ENCODE data around the gene CTCF.

The CTCF gene

DNA sequence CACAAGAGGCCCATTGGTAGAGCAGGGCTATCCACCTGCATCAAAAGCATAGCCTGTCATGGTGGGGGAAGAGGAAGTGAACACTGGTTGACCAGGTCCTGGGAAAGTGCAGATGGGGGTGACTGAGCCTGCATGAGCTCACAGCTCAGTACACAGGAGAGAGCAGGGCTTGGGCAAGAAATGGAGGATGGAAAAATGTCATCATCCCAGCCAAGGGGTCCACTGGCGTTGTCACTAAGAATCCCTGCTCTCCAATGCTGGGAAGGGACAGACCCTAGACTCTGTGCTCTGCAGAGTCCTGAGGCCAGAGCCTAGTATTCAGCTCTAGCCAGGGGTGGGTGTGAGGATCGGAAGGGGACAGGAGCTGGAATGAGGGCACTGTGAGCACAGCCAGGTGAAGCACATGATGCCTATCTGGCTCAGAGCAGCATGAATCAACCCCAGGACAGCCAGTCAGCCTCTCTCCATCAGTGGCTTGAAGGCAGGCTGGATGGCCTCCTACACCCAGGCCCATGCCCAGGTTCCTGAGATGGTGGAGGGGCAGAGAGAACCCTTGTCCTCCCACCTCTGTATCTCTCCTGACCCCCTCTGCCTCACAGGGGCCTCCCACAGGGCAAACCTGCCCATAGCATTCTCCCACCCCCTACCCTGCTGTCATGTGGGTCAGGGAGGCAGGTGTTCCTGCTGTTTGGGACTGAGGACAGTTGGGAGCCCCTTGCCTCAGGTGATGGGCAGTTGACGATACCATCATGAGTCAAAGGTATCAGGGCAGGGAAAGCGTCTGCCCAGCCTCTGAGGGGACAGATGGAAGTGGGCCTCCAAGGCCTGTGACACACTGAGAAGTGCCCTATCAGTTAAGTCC lies 13.8 kb upstream of the CTCF start:
- DNase-seq (ENCODE audit: low read depth in 2 of 2, low spot score in 1 of 2), result no peak

DNA sequence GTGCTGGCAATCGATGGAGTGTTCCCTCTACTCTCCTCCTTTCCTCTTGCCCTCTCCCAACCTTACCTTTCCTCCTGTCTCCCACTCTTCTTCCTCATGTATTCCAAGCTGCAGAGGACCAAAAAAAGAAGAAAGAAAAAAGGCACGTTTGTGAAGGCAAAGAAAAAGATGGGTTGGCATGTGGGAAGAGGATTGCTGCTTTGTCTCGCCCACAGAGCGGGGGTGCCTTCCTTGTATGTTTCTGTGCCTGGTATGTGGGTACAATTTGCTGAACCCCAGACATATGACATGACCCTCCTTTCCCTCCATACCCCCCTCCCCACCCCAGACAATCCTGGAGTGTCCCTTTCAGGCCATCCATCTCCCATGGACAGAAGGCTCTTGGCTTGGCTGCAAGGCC lies 13.1 kb upstream of the CTCF start:
- DNase-seq (ENCODE audit: low read depth in 2 of 2, low spot score in 1 of 2), result no peak

DNA sequence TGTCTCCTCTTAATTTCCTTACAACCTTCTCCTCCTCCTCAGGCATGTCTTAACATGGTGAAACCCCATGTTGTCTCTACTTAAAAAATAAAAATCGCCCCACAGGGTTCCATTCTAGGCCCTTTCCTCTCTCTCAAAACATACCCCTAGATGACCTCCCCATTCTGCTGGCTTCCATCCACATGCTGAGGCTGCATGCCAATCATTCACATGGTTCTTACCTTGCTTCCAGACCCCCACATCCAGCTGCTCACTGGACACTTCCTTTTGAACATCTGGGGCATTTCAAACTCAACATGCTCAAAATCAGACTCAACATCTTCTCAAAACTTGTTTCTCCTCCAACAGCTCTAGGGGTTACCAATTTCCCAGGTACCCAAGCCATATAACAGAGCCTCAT lies 12.4 kb upstream of the CTCF start:
- DNase-seq (ENCODE audit: low read depth in 2 of 2, low spot score in 1 of 2), result no peak

DNA sequence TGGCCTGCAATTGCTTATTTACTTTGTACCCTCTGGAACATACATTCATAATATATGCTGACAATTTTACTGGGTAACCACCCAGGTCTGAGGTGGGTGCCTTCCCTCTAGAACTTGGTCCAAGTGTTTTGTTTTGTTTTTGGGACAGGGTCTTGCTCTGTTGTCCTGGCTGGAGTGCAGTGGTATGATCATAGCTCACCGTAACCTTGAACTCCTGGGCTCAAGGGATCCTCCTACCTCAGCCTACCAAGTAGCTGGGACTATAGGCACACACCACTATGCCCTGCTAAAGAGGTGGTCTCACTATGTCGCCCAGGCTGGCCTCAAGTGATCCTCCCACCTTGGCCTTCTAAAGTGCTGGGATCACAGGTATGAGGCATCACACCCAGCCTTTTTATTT lies 11.2 kb upstream of the CTCF start:
- DNase-seq (ENCODE audit: low read depth in 2 of 2, low spot score in 1 of 2), result no peak

DNA sequence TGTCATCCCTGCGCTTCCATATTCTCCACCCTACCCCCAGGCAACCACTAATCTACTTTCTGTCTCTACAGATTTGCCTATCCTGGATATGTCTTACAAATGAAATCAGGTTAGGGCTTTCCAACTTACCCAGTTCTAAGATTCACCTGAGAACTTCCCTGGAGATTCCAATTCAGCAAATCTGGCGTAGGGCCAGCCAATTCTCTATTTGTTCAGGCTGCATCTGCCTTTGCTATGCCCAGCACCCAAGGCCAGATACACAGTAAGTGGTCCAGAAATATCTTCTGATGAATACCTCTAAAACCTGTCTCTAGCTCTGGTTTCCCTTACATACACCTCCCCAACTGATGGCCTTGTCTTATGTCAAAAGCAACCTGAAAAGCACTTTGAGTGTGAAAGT lies 10.4 kb upstream of the CTCF start:
- DNase-seq (ENCODE audit: low read depth in 2 of 2, low spot score in 1 of 2), result no peak

DNA sequence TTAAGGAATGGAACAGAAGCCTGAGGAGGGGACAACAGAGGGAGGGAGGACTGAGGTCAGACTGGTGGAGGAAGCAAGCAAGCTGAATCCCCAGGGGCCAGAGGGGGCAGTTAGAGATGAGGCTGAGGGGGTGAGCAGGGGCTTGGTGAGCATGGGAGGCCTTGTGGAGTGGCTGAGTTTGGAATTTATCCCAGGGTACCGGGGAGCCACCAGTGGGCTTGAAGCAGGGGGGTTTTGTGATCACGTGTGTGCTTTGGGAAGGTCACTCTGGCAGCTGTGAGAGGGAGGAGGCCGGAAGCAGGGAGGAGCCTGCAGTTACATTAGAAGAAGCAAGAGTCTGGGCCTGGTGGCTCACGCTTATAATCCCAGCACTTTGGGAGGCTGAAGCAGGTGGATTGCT lies 9.8 kb upstream of the CTCF start:
- DNase-seq (ENCODE audit: low read depth in 2 of 2, low spot score in 1 of 2), result no peak

DNA sequence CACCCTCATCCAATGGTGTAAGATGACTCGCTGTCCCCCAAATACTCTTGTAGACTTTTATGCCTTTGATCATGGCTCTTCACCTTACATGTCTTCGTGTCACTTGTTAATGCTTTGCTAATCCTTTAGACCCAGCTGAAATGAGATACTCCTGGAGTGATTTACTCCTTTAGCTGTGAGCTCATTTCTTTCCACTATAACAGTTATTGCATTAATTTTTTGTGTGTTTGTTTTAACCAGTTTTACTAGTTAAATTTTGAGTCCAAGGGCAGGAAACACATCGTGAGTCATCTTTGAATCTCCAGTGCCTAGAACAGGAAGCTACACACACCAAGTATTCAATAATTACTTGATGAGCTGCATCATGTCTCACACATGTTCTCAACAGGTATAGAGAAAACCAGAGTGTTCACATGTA lies 6.5 kb upstream of the CTCF start:
- no peak for DNase-seq (ENCODE audit: low read depth in 2 of 2, low spot score in 1 of 2)

DNA sequence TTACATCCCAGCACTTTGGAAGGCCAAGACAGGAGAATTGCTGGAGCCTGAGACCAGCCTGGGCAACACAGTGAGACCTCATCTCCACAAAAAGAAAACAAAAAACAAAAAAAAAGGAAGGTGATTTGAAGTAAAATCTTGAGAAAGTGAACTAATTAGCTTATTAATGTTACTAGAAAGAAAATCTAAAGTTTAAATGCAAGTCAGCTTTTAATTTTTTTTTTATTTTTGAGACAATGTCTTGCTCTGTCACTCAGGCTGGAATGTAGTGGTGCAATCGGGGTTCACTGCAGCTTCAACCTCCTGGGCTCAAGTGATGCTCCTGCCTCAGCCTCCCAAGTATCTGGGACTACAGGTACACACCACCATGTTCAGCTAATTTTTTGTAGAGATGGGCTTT lies 3.5 kb upstream of the CTCF start:
- no peak for DNase-seq (ENCODE audit: low read depth in 2 of 2, low spot score in 1 of 2)

DNA sequence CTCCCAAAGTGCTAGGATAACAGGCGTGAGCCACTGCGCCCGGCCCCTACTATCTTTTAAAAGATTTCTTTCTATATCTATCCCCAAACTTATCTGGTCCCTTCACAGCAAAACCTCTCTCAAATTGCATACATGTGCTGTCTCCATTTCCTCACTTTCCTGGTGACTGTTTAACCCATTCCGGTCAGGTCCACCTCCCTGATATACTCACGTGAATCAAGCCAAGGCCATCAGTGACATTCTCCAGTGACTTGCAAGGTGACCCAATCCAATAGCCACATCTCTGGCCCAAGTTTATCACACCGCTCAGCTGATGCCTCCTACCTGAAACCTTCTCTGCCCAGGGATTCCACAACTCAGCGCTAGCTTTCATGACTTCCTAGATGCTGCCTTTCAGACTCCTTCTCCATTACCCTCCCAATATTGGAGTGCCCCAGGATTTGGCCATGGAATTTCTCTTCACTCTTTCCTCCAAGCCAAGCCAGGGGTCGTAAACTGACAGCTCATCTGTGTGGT lies 1.4 kb upstream of the CTCF start:
- no peak for DNase-seq (ENCODE audit: low read depth in 2 of 2, low spot score in 1 of 2)

DNA sequence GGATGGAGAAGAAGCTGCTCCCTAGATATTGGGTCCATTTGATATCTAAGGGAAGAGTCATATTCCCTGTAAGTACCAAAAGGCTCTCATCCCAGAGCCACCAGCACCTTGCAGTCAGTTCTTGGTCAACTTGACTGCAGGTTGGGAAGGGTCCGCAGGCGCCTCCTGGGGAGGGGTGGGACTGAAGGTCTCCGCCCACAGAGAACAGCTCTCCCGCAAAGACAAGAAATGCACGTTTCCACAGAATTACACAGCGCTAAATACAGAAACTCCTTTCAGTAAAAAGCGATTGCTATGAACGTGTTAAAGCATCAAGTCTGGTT lies 864 bp upstream of the CTCF start:
- no peak for DNase-seq (ENCODE audit: low read depth in 2 of 2, low spot score in 1 of 2)

DNA sequence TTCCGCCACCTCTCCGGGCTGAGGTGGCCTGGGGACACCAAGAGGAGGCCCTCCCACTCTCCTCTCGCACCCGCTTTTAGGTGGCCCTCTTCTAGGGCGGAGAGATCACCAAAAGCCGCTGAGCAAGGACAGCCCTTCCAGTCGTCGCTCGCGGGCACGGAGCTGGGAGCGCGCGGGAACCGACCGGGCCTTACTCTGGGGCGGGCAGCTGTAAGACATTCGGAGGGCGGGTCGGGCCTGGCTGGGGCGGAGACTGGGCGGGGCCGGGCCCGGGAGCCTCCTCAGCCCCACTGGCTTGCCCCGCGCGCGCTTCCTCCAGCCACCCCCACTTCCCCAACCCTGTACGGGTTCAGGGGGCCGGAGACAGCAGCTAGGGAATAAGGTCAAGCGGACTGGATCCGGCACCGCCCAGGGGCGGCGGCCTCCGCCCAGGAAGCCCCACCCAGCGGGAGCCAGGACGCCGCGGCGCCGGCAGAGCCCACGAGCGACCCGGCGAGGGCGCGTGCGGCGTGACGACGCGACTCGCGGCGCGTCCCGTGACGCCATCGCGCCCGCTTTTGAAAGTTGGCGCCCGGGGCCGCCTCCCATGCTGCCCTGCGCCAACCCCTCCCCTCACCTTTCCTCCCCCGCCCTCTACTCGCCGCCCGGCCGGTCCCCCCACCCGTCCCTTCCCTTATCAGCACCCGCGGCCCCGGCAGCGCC lies 351 bp upstream of the CTCF start:
- DNase-seq (ENCODE audit: low read depth in 2 of 2, low spot score in 1 of 2), result peak; percentile 85 to 93

DNA sequence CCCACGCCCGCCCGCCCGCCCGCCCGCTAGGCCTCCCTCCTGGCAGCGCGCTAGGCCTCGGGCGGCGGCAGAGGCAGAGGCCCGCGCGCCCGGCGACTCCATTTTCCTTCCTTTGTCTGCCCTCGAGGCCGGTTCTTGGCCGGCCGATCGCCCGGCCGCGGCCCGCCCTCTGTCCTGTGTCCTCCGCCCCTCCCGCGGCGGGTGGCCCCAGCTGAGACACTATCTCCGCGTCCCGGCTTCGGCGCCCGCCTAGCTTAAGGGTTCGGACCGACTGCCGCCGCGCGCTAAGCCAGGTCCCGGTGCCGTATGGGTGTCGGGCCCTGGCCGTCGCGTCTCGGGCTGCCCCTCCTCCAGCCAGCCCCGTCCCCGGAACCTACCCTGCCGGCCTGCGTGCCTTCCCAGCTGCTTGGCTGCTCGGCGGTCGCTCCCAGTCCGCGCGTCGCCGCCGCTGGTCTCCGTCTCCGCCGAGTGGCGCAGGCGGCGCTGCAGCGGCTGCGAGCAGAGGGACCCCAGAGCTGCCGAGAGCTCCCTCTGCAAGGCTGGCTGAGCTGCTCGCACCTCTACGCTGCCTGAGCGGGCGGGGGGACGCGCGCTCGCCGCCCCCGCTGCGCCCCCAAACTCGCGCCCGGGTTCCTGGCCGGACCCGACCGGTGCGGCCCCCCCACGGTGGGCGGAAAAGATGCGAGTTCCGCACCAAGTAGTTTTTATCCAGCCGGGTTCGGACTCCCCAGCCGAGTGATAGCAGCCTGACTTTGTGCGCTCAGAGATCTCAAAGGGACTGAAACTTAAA lies 787 bp downstream of the CTCF start:
- DNase-seq (ENCODE audit: low read depth in 2 of 2, low spot score in 1 of 2), result peak; percentile 33 to 36

DNA sequence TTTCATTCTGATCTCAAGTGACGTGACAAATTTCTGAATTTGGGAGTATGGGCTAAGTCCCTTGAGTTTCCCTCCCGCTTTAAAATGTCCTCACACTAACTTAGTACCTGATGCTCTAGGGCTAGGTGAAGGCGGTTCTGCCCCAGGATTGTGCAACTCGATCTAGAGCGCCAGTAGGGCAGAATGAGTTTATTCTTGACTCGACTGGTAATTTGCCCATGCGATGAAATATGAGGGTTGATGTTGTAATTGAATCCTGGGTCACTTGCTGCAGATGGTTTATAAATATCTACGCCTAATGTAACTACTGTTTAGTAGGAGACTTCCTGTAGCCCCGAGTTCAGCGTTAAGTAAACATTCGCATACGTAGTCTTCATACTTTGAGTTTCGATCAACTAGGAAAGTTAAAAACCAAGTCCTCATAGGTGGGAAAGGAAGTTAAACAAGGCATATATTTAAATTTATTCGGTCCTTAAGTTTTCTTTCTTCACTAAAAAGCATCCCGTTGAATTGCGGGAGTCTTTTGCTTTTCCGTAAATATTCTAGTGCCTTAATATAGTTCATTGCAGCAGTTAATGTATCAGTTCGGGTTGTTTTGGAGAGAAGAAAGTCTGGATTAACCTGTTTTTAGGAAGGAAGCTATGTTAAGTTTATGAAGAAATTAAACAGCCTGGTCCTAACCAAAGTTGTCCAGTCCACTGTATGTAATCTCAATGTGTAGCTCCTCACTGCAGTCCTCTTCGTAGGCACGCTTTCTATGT lies 1.6 kb downstream of the CTCF start:
- DNase-seq (ENCODE audit: low read depth in 2 of 2, low spot score in 1 of 2), result no peak

DNA sequence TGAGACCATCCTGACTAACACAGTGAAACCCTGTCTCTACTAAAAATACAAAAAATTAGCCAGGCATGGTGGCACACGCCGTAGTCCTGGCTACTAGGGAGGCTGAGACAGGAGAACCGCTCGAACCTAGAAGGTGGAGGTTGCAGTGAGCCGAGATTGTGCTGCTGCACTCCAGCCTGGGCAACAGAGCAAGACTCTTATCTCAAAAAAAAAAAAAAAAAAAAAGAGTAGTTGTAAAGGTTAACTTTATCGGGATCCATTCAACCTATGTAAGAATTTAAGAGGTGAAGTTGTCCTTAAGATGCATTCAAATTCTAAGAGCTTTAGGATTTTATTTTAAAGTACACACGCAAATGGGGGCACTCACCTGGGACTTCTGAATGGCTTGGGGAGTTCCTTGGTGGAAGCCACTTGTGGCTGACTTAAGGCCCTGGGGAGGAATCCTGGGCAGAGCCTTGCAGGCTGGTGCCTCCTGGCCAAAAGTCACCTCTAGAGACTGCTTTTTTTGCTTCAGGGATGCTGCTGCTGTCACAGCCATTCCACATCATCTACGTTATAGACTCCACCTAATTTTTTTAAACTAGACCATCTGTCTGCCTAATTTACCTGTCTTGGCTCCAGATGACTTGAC lies 3.3 kb downstream of the CTCF start:
- DNase-seq (ENCODE audit: low read depth in 2 of 2, low spot score in 1 of 2), result no peak

DNA sequence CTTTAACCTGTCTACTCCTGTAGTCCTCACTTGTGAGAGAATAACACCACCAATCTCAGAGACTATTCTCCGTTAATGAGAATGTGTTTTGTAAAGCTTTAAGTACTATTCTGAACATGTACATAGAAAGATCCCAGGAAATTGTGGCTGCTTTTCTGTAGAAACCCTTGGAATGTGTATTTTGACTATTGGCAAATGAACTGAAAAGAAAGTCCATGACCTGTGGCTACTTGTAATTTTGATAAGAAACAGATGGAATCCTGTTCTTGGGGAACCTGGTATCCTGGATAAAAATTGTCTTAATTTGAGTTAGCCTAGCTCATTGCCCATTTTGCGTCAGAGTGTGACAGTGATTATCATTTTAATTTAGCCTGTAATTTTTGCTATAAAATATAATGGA lies 9.1 kb downstream of the CTCF start:
- DNase-seq (ENCODE audit: low read depth in 2 of 2, low spot score in 1 of 2), result no peak

DNA sequence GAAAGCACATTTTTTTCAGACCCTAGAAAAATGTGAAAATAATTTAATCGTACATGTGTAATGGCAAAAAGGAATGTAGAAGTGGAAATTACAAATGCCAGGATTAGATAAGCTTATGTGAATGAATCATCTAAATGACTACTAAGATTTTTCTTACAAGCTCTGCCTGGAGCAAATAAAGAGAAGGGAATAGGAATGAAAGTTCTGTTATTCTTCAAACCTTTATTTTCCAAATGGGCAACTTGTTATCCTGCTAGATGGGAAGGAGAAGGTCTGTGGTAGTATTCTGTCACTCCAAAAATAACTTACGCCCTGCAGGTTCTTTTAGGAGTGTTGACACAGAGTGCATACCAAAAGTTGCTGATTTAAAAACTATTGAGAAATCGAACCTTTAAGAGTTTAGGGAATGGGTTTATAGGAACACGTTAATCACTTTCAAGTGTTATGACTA lies 9.7 kb downstream of the CTCF start:
- DNase-seq (ENCODE audit: low read depth in 2 of 2, low spot score in 1 of 2), result no peak

DNA sequence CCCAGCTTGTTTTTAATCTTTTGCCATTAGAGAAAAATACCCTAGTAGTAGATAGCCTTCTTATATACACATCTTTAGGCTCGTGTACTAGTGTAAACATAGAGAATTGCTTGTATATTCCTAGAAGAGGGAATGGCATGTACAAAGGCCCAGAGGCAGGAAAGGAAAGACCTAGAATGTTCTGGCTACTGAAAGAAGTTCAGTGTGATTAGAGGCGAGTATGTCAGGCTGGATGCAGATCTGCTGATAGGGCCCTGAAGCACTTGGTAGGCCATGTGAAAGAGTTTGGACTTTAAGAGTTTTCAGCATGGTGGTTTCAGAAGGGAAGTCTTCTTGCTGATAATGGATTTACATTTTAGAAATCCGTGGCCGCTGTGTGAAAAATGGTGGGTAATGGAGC lies 17.4 kb downstream of the CTCF start:
- no peak for DNase-seq (ENCODE audit: low read depth in 2 of 2, low spot score in 1 of 2)

DNA sequence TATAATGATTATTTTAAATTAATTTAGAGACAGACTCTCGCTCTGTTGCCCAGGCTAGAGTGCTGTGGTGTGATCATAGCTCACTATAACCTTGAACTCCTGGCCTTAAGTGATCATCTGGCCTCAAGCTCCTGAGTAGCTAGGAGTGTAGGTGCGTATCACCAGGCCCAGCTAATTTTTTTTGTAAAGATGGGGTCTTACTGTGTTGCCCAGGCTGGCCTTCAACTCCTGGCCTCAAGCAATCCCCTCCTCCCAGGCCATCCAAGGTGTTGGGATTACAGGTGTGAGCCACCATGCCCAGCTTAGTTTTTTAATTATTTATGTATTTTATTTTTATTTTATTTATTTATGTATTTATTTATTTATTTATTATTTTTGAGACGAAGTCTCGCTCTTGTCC lies 17.9 kb downstream of the CTCF start:
- DNase-seq (ENCODE audit: low read depth in 2 of 2, low spot score in 1 of 2), result no peak

DNA sequence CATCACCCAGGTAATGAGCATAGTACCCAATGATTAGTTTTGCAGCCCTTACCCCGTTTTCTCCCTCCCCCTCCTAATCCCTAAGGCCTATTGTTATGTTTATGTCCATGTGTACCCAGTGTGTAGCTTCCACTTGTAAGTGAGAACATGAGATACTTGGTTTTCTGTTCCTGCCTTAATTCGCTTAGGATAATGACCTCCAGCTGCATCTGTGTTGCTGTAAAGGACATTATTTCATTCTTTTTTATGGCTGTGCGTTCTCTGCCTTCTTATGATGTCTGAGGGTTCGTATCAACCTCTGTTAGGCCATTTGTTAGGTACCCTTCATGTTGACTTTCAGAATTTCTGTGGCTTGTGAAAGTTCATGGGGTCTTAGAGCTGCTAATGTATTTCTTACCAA lies 31.0 kb downstream of the CTCF start:
- DNase-seq (ENCODE audit: low read depth in 2 of 2, low spot score in 1 of 2), result no peak

DNA sequence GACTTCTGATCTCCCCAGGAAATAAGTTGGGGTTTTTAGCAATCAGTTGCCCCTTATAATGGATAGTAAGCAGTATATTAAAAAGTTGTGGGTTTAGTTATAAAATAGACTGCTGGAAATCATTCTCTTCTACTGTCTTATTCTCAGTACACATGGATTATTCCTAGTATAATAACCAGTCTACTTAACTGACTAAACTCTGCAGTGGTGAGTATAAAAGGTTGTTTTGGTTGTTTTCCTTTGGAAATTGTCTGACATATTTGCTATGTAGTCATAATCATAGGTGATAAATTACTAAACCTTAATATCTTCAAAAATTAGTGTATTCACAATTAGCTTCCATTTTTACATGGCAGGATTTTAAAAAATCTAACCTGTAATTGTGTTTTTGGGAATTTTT lies 31.4 kb downstream of the CTCF start:
- DNase-seq (ENCODE audit: low read depth in 2 of 2, low spot score in 1 of 2), result no peak
